ENCODE results near the gene ALG1.
"Not testable (repeated sequence)": the region's sequence is repeated elsewhere in the genome, so short reads cannot be mapped to it uniquely, and the experiment has no call there.

The ALG1 gene

DNA sequence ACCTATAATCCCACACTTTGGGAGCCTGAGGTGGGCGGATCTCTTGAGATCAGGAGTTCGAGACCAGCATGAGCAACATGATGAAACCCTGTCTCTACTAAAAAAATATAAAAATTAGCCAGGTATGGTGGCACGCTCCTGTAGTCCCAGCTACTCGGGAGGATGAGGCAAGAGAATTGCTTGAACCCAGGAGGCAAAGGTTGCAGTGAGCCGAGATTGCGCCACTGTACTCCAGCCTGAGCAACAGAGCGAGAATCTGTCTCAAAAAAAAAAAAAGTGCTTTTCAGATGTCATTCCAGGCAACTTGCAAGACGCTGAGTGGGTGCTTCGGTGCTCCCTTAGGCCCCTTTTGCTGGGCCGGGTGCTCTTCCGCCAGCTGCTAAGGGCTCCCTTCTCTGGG lies 27.1 kb upstream of the ALG1 start:
- not testable (repeated sequence) for H3K27me3 ChIP-seq (ENCODE audit: control insufficient read depth in 2 of 2, insufficient read depth in 2 of 2, low read length in 2 of 2); H3K4me1 ChIP-seq (ENCODE audit: control insufficient read depth in 2 of 2, insufficient read depth in 2 of 2, low read length in 2 of 2); H3K36me3 ChIP-seq (ENCODE audit: control insufficient read depth in 2 of 2, insufficient read depth in 2 of 2, low read length in 2 of 2); H3K27ac ChIP-seq (ENCODE audit: low read depth in 2 of 2, low read length in 2 of 2); H3K4me3 ChIP-seq (ENCODE audit: low read length in 2 of 2); H3K9ac ChIP-seq (ENCODE audit: low read depth in 1 of 2, low read length in 2 of 2); H3K9me3 ChIP-seq (ENCODE audit: control insufficient read depth in 2 of 2, low read length in 2 of 2)

DNA sequence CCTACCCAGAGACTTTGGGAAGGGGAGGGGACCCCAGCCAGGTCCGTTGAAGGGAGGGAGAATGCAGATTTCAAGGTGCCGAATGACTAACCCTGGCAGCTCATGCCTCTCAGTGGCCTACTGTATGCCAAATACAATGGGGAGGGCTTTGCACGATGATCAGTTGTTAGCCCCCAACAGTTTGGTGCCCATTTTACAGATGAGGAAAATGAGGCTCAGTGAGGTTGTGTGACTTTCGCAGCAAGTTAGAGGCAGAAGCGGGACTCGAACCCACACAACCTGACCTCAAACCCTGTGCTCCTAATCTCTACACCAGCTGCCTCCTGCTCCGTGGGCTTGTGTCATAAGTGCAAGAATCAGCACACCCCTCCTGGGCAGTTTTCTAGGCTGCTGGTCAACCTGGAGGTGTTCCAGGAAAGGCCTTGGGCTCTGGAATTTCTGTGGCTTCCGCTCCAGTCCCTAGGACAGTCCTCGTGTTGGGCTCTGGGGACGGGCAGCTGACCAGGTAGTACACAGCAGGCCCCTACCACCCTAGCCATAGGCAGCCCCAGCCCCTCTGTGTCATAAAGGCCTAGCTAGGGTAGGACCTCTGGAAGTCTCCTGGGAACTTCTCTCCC lies 26.0 kb upstream of the ALG1 start:
- Histone ChIP-seq H3K4me3 (ENCODE audit: low read length in 2 of 2) (no peak overlapping the region), H3K27ac (ENCODE audit: low read depth in 2 of 2, low read length in 2 of 2) (no peak overlapping the region), H3K4me1 (ENCODE audit: control insufficient read depth in 2 of 2, insufficient read depth in 2 of 2, low read length in 2 of 2) (no peaks in the 10 kb centered on the region), H3K27me3 (ENCODE audit: control insufficient read depth in 2 of 2, insufficient read depth in 2 of 2, low read length in 2 of 2) (no peaks in the 10 kb centered on the region), H3K9me3 (ENCODE audit: control insufficient read depth in 2 of 2, low read length in 2 of 2) (no peaks in the 10 kb centered on the region), H3K36me3 (ENCODE audit: control insufficient read depth in 2 of 2, insufficient read depth in 2 of 2, low read length in 2 of 2) (no peaks in the 10 kb centered on the region), H3K9ac (ENCODE audit: low read depth in 1 of 2, low read length in 2 of 2) (no peak overlapping the region)

DNA sequence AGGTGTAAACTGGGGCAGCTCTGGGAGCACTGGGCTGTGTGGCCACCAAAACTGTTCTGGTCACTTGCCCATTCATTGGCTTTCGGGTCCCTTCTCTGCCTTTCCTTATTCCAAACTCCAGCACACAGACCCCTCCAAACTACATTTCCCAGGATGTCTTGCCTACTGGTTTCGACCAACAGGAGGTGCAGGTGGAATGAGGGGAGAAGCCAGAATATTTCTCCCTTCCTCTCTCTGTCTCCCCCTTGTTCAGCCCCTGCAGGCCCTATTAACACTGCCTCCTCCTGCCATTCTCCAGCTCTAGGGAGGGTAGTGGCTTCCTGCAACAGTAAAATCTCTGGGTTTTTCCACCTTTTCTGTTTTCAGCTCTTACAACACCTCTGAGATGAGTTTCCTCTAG lies 24.7 kb upstream of the ALG1 start:
- H3K9me3 ChIP-seq (ENCODE audit: control insufficient read depth in 2 of 2, low read length in 2 of 2) = no peaks in the 10 kb centered on the region
- H3K9ac ChIP-seq (ENCODE audit: low read depth in 1 of 2, low read length in 2 of 2) = no peak overlapping the region
- H3K36me3 ChIP-seq (ENCODE audit: control insufficient read depth in 2 of 2, insufficient read depth in 2 of 2, low read length in 2 of 2) = no peaks in the 10 kb centered on the region
- H3K4me3 ChIP-seq (ENCODE audit: low read length in 2 of 2) = no peak overlapping the region
- no peaks in the 10 kb centered on the region for H3K4me1 ChIP-seq (ENCODE audit: control insufficient read depth in 2 of 2, insufficient read depth in 2 of 2, low read length in 2 of 2)
- H3K27ac ChIP-seq (ENCODE audit: low read depth in 2 of 2, low read length in 2 of 2) = no peak overlapping the region
- no peaks in the 10 kb centered on the region for H3K27me3 ChIP-seq (ENCODE audit: control insufficient read depth in 2 of 2, insufficient read depth in 2 of 2, low read length in 2 of 2)

DNA sequence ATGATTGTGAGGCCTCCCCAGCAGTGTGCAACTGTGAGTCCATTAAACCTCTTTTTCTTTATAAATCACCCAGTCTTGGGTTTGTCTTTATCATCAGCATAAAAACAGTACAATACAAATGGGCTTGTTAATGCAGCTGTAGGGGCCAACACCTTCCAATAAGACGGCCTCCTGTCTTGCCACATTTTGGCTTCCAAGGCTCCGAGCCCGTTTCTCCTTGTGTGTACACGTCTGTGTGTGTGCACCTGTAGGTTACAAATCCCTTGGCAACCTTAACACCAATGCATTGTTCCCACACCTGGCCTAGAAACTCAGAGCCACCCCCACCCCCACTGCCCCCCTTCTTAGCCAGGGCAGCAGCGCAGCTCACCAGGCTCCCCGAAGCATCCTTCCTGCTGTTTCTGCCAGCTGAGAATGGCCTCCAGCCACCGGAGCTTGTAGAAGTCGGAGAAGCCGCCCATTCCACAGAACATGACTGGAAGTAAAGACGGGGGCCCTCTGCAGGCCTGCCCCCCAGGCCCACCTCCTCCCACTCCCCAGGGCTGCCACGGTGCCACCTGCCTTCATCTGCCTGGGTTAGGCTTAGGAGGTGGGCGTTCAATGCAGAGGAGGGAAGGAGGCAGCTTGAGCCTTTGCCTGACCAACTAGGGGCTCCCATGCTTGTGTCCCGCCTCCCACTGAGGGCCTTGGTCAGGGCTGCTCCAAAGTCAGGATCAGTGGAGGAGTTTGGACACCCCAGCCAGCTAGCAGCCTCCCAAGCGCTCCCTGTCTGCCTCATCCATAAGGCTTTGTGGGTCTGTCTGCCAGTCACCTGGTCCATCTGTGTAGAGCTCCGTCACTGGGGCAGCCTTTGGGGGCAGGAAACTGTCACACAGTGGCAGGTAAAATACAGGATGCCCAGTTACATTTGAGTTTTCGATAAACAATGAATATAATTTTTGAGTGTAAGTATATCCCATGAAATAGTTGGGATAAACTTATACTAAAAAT lies 16.5 kb upstream of the ALG1 start:
- H3K27ac ChIP-seq (ENCODE audit: low read depth in 2 of 2, low read length in 2 of 2) = no peak overlapping the region
- no peaks in the 10 kb centered on the region for H3K9me3 ChIP-seq (ENCODE audit: control insufficient read depth in 2 of 2, low read length in 2 of 2)
- H3K4me3 ChIP-seq (ENCODE audit: low read length in 2 of 2) = no peak overlapping the region
- H3K9ac ChIP-seq (ENCODE audit: low read depth in 1 of 2, low read length in 2 of 2) = no peak overlapping the region
- H3K36me3 ChIP-seq (ENCODE audit: control insufficient read depth in 2 of 2, insufficient read depth in 2 of 2, low read length in 2 of 2) = no peaks in the 10 kb centered on the region
- H3K27me3 ChIP-seq (ENCODE audit: control insufficient read depth in 2 of 2, insufficient read depth in 2 of 2, low read length in 2 of 2) = no peaks in the 10 kb centered on the region
- no peaks in the 10 kb centered on the region for H3K4me1 ChIP-seq (ENCODE audit: control insufficient read depth in 2 of 2, insufficient read depth in 2 of 2, low read length in 2 of 2)

DNA sequence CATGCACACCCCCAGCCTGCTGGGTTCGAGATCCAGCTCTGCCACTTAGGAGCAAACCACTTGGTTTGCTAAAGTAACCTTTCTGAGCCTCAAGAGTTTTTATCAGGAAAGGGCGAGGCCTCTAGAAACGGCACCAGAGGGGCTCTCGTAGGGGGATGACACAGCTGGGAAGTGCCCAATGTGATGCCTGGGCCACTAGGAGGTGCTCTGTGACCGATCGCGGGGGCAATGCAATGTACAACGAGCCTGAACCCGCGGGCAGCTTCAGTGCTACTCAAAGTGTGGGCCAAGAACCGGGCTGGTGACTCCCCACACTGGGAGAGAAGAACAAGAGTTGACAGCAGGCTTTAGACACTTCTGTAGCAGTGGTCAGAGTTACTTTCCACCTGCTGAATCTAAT lies 15.3 kb upstream of the ALG1 start:
- no peaks in the 10 kb centered on the region for H3K36me3 ChIP-seq (ENCODE audit: control insufficient read depth in 2 of 2, insufficient read depth in 2 of 2, low read length in 2 of 2)
- no peaks in the 10 kb centered on the region for H3K4me1 ChIP-seq (ENCODE audit: control insufficient read depth in 2 of 2, insufficient read depth in 2 of 2, low read length in 2 of 2)
- H3K27ac ChIP-seq (ENCODE audit: low read depth in 2 of 2, low read length in 2 of 2) = no peak overlapping the region
- no peak overlapping the region for H3K4me3 ChIP-seq (ENCODE audit: low read length in 2 of 2)
- H3K9me3 ChIP-seq (ENCODE audit: control insufficient read depth in 2 of 2, low read length in 2 of 2) = no peaks in the 10 kb centered on the region
- no peak overlapping the region for H3K9ac ChIP-seq (ENCODE audit: low read depth in 1 of 2, low read length in 2 of 2)
- H3K27me3 ChIP-seq (ENCODE audit: control insufficient read depth in 2 of 2, insufficient read depth in 2 of 2, low read length in 2 of 2) = no peaks in the 10 kb centered on the region

DNA sequence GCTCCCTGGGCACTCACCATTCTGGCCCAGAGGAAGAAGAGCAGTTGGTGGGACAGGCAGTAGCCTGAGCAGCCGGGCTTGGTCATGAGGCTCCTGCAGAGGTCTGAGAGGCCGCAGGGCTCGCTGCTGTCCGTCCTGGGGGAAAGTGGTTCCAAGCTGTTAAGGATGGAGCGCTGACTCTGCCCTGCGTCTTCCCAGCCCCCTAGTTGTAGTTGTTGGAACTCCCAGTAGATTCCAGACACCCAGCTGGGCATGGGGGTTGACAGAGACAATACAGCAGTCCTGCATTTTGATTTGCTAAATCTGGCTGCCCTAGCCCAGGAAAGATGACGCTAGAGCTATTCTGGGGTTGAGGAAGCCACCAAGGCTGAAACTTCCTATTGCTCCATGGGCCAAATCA lies 13.2 kb upstream of the ALG1 start:
- Histone ChIP-seq H3K4me1 (ENCODE audit: control insufficient read depth in 2 of 2, insufficient read depth in 2 of 2, low read length in 2 of 2) (no peaks in the 10 kb centered on the region), H3K9me3 (ENCODE audit: control insufficient read depth in 2 of 2, low read length in 2 of 2) (no peaks in the 10 kb centered on the region), H3K4me3 (ENCODE audit: low read length in 2 of 2) (no peak overlapping the region), H3K27ac (ENCODE audit: low read depth in 2 of 2, low read length in 2 of 2) (no peak overlapping the region), H3K9ac (ENCODE audit: low read depth in 1 of 2, low read length in 2 of 2) (no peak overlapping the region), H3K27me3 (ENCODE audit: control insufficient read depth in 2 of 2, insufficient read depth in 2 of 2, low read length in 2 of 2) (no peaks in the 10 kb centered on the region), H3K36me3 (ENCODE audit: control insufficient read depth in 2 of 2, insufficient read depth in 2 of 2, low read length in 2 of 2) (no peaks in the 10 kb centered on the region)

DNA sequence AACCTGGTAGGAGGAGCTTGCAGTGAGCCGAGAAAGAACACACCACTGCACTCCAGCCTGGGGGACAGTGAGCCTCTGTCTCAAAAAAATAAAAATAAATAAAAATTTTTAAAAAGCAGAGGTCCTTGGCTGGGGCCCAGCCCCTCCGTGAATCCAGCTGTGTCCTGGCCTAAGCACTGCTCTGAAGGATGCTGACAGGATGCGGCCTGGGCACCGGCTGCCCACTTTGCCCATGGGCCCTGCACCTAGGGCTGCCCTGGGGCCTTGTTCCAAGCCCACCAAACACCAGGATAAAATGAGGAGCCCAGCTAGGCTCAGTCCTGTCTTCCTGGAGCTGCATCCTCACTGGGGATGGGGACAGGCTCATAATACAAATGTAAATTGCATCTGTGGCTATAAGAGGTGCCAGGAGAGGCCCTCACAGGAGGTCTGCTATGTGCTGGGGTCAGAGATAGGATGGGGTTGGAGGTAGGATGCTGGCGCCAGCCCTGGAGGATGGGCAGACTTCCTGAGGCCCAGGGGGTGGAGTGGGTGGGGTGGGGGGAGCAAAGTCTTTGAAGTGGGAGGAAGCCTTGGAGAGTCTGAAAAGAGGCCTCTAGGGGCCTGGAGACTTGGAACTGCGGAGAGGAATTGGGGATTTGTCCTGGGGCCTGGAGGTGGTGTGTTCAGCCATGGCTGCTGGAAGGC lies 12.1 kb upstream of the ALG1 start:
- H3K27ac ChIP-seq (ENCODE audit: low read depth in 2 of 2, low read length in 2 of 2) = no peak overlapping the region
- H3K4me1 ChIP-seq (ENCODE audit: control insufficient read depth in 2 of 2, insufficient read depth in 2 of 2, low read length in 2 of 2) = peaks cover under 1 to 2% of the 10 kb centered on the region in 2 donors

DNA sequence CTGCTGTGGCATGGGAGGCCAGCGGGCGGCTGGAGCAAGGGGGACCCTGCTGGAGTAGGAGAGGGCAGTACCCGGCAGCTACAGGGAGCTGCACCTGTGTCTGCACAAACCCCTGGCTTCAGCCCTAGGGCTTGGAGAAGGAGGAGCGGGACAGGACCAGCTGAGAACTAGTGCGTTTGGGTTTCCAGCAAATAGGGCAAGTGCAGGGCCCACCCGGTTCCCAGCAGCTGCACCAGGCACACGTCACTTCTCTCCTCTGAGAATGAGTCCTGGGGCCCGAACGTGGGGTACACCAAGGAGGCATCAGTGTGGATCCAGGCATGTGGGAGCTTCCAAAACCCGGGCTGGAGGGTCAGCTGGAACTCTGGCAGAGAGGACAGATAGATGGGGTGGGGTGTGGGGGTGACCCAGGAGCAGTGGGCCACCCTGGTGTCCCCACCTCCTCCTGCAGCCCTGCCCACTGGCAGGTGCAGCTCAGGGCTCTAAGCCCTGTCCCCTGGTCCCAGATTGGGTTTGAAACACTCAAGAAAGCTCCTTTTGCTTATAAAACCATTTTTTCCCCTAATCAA lies 11.5 kb upstream of the ALG1 start:
- H3K4me1 ChIP-seq (ENCODE audit: control insufficient read depth in 2 of 2, insufficient read depth in 2 of 2, low read length in 2 of 2) = peaks cover 6 to 9% of the 10 kb centered on the region in 2 donors
- no peaks in the 10 kb centered on the region for H3K27me3 ChIP-seq (ENCODE audit: control insufficient read depth in 2 of 2, insufficient read depth in 2 of 2, low read length in 2 of 2)
- H3K27ac ChIP-seq (ENCODE audit: low read depth in 2 of 2, low read length in 2 of 2) = no peak overlapping the region
- no peaks in the 10 kb centered on the region for H3K9me3 ChIP-seq (ENCODE audit: control insufficient read depth in 2 of 2, low read length in 2 of 2)
- no peaks in the 10 kb centered on the region for H3K36me3 ChIP-seq (ENCODE audit: control insufficient read depth in 2 of 2, insufficient read depth in 2 of 2, low read length in 2 of 2)
- H3K4me3 ChIP-seq (ENCODE audit: low read length in 2 of 2) = no peak overlapping the region
- no peak overlapping the region for H3K9ac ChIP-seq (ENCODE audit: low read depth in 1 of 2, low read length in 2 of 2)

More for the DNA sequence above, 12.1 kb upstream of the ALG1 start:
- Histone ChIP-seq H3K4me3 (ENCODE audit: low read length in 2 of 2) (no peak overlapping the region), H3K9me3 (ENCODE audit: control insufficient read depth in 2 of 2, low read length in 2 of 2) (no peaks in the 10 kb centered on the region), H3K9ac (ENCODE audit: low read depth in 1 of 2, low read length in 2 of 2) (no peak overlapping the region), H3K27me3 (ENCODE audit: control insufficient read depth in 2 of 2, insufficient read depth in 2 of 2, low read length in 2 of 2) (no peaks in the 10 kb centered on the region), H3K36me3 (ENCODE audit: control insufficient read depth in 2 of 2, insufficient read depth in 2 of 2, low read length in 2 of 2) (no peaks in the 10 kb centered on the region)

DNA sequence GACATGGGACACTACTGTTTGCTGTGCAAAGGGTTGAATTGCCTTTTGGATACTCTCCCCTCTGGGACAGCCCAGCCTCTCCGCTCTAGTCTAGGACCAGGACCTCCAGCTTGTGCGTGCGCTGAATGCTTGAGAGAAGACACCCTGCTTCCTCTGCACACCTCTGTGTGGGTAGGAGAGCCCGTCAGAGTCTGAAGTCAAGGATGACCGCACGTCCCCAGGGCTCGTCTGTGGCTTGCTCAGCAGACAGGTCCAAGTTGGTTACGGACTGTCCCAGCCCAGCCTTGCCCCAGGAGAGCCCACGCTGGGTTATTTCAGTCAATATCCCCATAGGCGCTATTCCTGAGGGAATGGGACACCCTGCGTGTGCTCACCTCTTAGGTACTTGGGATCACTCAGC lies 9.6 kb upstream of the ALG1 start:
- H3K4me3 ChIP-seq (ENCODE audit: low read length in 2 of 2) = no peak overlapping the region
- H3K27ac ChIP-seq (ENCODE audit: low read depth in 2 of 2, low read length in 2 of 2) = no peak overlapping the region
- H3K4me1 ChIP-seq (ENCODE audit: control insufficient read depth in 2 of 2, insufficient read depth in 2 of 2, low read length in 2 of 2) = peaks cover 14% of the 10 kb centered on the region in 2 donors
- no peaks in the 10 kb centered on the region for H3K36me3 ChIP-seq (ENCODE audit: control insufficient read depth in 2 of 2, insufficient read depth in 2 of 2, low read length in 2 of 2)
- H3K9ac ChIP-seq (ENCODE audit: low read depth in 1 of 2, low read length in 2 of 2) = no peak overlapping the region
- H3K27me3 ChIP-seq (ENCODE audit: control insufficient read depth in 2 of 2, insufficient read depth in 2 of 2, low read length in 2 of 2) = no peaks in the 10 kb centered on the region
- no peaks in the 10 kb centered on the region for H3K9me3 ChIP-seq (ENCODE audit: control insufficient read depth in 2 of 2, low read length in 2 of 2)

All from mucosa of rectum (tissue), 2 donors.